IPS-15b (cell line): ENCODE measurements around the gene IFI35.
"Not testable (repeated sequence)": the region's sequence is repeated elsewhere in the genome, so short reads cannot be mapped to it uniquely, and the experiment has no call there.

ENCODE experiments used
- H3K27me3 ChIP-seq: one replicate; pipeline ENCODE4 v1.6.1; 2013; ENCODE audit warnings: low read length; ENCODE audit not compliant: control insufficient read depth, insufficient read depth
- H3K36me3 ChIP-seq: one replicate; pipeline ENCODE4 v1.6.1; 2013; ENCODE audit warnings: low read length; ENCODE audit not compliant: control insufficient read depth, insufficient read depth
- H3K4me1 ChIP-seq: one replicate; pipeline ENCODE4 v1.6.1; 2013; ENCODE audit warnings: mild to moderate bottlenecking, low read length; ENCODE audit not compliant: control insufficient read depth, insufficient read depth
- H3K4me3 ChIP-seq: one replicate; pipeline ENCODE4 v1.5.1; 2013; ENCODE audit warnings: low read depth, low read length
- H3K9ac ChIP-seq: one replicate; pipeline ENCODE4 v1.6.1; 2013; ENCODE audit warnings: low read depth, mild to moderate bottlenecking, low read length
- H3K9me3 ChIP-seq: one replicate; pipeline ENCODE4 v1.6.1; 2013; ENCODE audit warnings: mild to moderate bottlenecking, low read length; ENCODE audit not compliant: control insufficient read depth, insufficient read depth

IFI35 gene

GRCh38 chr17:43000894-43001293, 5.7 kb upstream of the IFI35 start:
- not testable (repeated sequence) for H3K9me3 ChIP-seq, H3K9ac ChIP-seq, H3K27me3 ChIP-seq, H3K4me3 ChIP-seq
- Histone ChIP-seq H3K4me1 (peaks cover 10% of the 10 kb centered on the region), H3K36me3 (peaks cover 44% of the 10 kb centered on the region)

- Histone ChIP-seq H3K9me3 (no peaks in the 10 kb centered on the region), H3K36me3 (peaks cover 44% of the 10 kb centered on the region), H3K9ac (no peak overlapping the region), H3K27me3 (no peaks in the 10 kb centered on the region), H3K4me1 (peaks cover 9% of the 10 kb centered on the region), H3K4me3 (no peak overlapping the region)
These were observed 2.9 kb upstream of the IFI35 start for GRCh38 chr17:43003542-43004172.

- peaks cover 4% of the 10 kb centered on the region for H3K4me1 ChIP-seq
- peaks cover 10% of the 10 kb centered on the region for H3K36me3 ChIP-seq
- H3K4me3 ChIP-seq: no peak overlapping the region
- no peak overlapping the region for H3K9ac ChIP-seq
- H3K9me3 ChIP-seq: no peaks in the 10 kb centered on the region
- H3K27me3 ChIP-seq: no peaks in the 10 kb centered on the region
These were observed 4.2 kb downstream of the IFI35 start for GRCh38 chr17:43010667-43011308.

GRCh38 chr17:43011728-43012472, 5.3 kb downstream of the IFI35 start:
- Histone ChIP-seq H3K36me3 (peaks cover 18% of the 10 kb centered on the region), H3K9ac (no peak overlapping the region), H3K9me3 (no peaks in the 10 kb centered on the region), H3K4me1 (peaks cover 2% of the 10 kb centered on the region), H3K4me3 (no peak overlapping the region), H3K27me3 (no peaks in the 10 kb centered on the region)

- Histone ChIP-seq H3K4me3 (no peak overlapping the region), H3K4me1 (no peaks in the 10 kb centered on the region), H3K36me3 (peaks cover 26% of the 10 kb centered on the region), H3K27me3 (no peaks in the 10 kb centered on the region), H3K9me3 (no peaks in the 10 kb centered on the region), H3K9ac (no peak overlapping the region)
These were observed 6.7 kb downstream of the IFI35 start for GRCh38 chr17:43013296-43013695.

- Histone ChIP-seq H3K9ac (no peak overlapping the region), H3K9me3 (no peaks in the 10 kb centered on the region), H3K4me1 (no peaks in the 10 kb centered on the region), H3K4me3 (no peak overlapping the region), H3K27me3 (no peaks in the 10 kb centered on the region), H3K36me3 (peaks cover 28% of the 10 kb centered on the region)
These were observed 7.5 kb downstream of the IFI35 start for GRCh38 chr17:43014020-43014648.

- Histone ChIP-seq H3K36me3 (peaks cover 28% of the 10 kb centered on the region), H3K9ac (no peak overlapping the region), H3K4me1 (peaks cover 4% of the 10 kb centered on the region), H3K4me3 (no peak overlapping the region), H3K9me3 (no peaks in the 10 kb centered on the region), H3K27me3 (no peaks in the 10 kb centered on the region)
These were observed 8.3 kb downstream of the IFI35 start for GRCh38 chr17:43014649-43015542.

GRCh38 chr17:43015579-43015978, 9.0 kb downstream of the IFI35 start:
- no peaks in the 10 kb centered on the region for H3K27me3 ChIP-seq
- no peaks in the 10 kb centered on the region for H3K9me3 ChIP-seq
- peaks cover 35% of the 10 kb centered on the region for H3K36me3 ChIP-seq
- peaks cover 8% of the 10 kb centered on the region for H3K4me1 ChIP-seq
- H3K4me3 ChIP-seq: no peak overlapping the region
- H3K9ac ChIP-seq: no peak overlapping the region

- Histone ChIP-seq H3K36me3 (peaks cover 35% of the 10 kb centered on the region), H3K9me3 (no peaks in the 10 kb centered on the region), H3K9ac (no peak overlapping the region), H3K4me3 (no peak overlapping the region), H3K4me1 (peaks cover 8% of the 10 kb centered on the region), H3K27me3 (no peaks in the 10 kb centered on the region)
These were observed 9.6 kb downstream of the IFI35 start for GRCh38 chr17:43016216-43016615.

GRCh38 chr17:43018008-43018853, 11.6 kb downstream of the IFI35 start:
- H3K27me3 ChIP-seq: no peaks in the 10 kb centered on the region
- no peak overlapping the region for H3K9ac ChIP-seq
- no peaks in the 10 kb centered on the region for H3K9me3 ChIP-seq
- H3K36me3 ChIP-seq: peaks cover 35% of the 10 kb centered on the region
- peaks cover 8% of the 10 kb centered on the region for H3K4me1 ChIP-seq
- H3K4me3 ChIP-seq: no peak overlapping the region
